Sigmoid colon (tissue), 7 donors: Measurements from ENCODE around the gene MAS1L. TPM values are rescaled to one million over a fixed set of nuclear protein-coding genes. Genes with fewer than 3 reads are reported as not detected.

Source experiments
- DNase-seq: peaks from one replicate; pipeline ENCODE4 v3.0.0-alpha.2; 2019
- H3K27ac ChIP-seq, 4 donors: fragments of 200-600 bp; sonication (generic); one replicate each; pipeline ENCODE4 v1.5.1; 2016 to 2019; ENCODE audit warnings: mild to moderate bottlenecking in 1 of 4
- H3K27me3 ChIP-seq, 3 donors: fragments of 200-600 bp; sonication (generic); one replicate each; pipeline ENCODE4 v1.5.1; 2019; ENCODE audit warnings: mild to moderate bottlenecking in 1 of 3
- H3K36me3 ChIP-seq, 4 donors: fragments of 200-600 bp; sonication (generic); one replicate each; pipeline ENCODE4 v1.5.1; 2016 to 2019
- H3K4me1 ChIP-seq, 4 donors: fragments of 200-600 bp; sonication (generic); one replicate each; pipeline ENCODE4 v1.5.1; 2017 to 2019
- H3K4me3 ChIP-seq, 4 donors: fragments of 200-600 bp; sonication (generic); one replicate each; pipeline ENCODE4 v1.5.1; 2017 to 2019; ENCODE audit warnings: mild to moderate bottlenecking in 2 of 4, moderate library complexity in 1 of 4
- H3K9me3 ChIP-seq, 4 donors: fragments of 200-600 bp in 3 of 4; sonication (generic) in 3 of 4; one replicate each; pipeline versions ENCODE4 v1.5.1 to v1.6.1; 2013 to 2019
- EP300 ChIP-seq, 4 donors: sonication (generic); formaldehyde crosslinking; IDR thresholded peaks; one replicate each; pipeline ENCODE4 v1.6.1; 2017; ENCODE audit warnings: antibody characterized with exemption in 4 of 4
- POLR2A ChIP-seq, 2 donors: fragments of 450-650 bp; IDR thresholded peaks; one replicate each; pipeline ENCODE4 v1.6.1; 2016; ENCODE audit warnings: antibody characterized with exemption in 2 of 2, mild to moderate bottlenecking in 2 of 2, moderate library complexity in 2 of 2
- POLR2AphosphoS5 ChIP-seq, 4 donors: sonication (generic); formaldehyde crosslinking; IDR thresholded peaks; one replicate each; pipeline ENCODE4 v1.6.1; 2017; ENCODE audit warnings: antibody characterized with exemption in 4 of 4
- WGBS, 2 donors: extraction: QIAGEN DNeasy Blood & Tissue Kit; methylation state at CpG; one replicate each; pipeline ENCODE4 v1.1.7; 2013; 5-methylcytosine and 5-hydroxymethylcytosine counted together
- intact Hi-C: fragments of 100-400 bp; cut with DNase I; formaldehyde crosslinking; loops from one replicate; pipeline ENCODE4 v1.15.1; 2023
- polyA plus RNA-seq, 3 donors: library from polyadenylated mRNA; stranded (reverse); fragments of 200-250 nt; gene quantifications; one replicate each; pipeline ENCODE4 v1.2.3, GENCODE V29; 2013
- total RNA-seq, 4 donors: library from RNA; depleted of rRNA; stranded (reverse); fragments of >200 nt; gene quantifications; one replicate each; pipeline ENCODE4 v1.1.0, GENCODE V29; 2016
- TF ChIP-seq, protein P1 (sequence below), 4 experiments: fragments of 450-650 bp in 3 of 4; fragments of 200-600 bp in 1 of 4; IDR thresholded peaks; one replicate each; pipeline ENCODE4 v1.5.1; 2016 to 2019; ENCODE audit warnings: antibody characterized with exemption in 4 of 4, mild to moderate bottlenecking in 3 of 4, moderate library complexity in 2 of 4
- donor health status: healthy with polysubstance abuse.
- donor health status: Bipolar disorder and iron deficiency.
- donor health status: healthy.

The MAS1L gene
- total and polyA plus RNA-seq, 7 donors, result not detected

DNA sequence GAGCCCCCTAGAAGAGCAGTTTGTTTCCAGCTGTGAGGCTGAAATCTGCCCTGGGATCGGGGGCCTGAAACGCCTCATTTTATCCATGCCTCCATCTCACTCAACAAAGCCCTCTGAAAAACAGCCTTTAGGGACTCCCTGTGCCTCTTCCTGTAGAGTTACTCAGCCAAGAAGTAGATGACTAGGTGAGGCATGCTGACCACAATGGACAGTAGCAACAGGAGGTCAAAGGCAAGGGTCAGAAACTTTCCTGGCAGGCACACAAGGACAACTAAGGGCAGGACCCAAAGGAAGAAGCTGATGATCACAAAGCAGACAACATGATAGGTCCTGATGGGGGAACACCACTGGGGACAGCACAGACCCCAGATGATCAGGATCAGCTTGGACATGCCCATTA is 12.8 kb downstream of the MAS1L start:
- H3K36me3 ChIP-seq, result no peaks in the 10 kb centered on the region
- intact Hi-C loops, result no loop called here
- no peak overlapping the region for H3K4me3 ChIP-seq
- no peak for DNase-seq
- no peaks in the 10 kb centered on the region for H3K4me1 ChIP-seq
- TF ChIP-seq POLR2A (IDR thresholded peaks at IDR 0.05), result no peak
- TF ChIP-seq EP300 (IDR thresholded peaks at IDR 0.05), result no peak
- TF ChIP-seq, protein P1, sequence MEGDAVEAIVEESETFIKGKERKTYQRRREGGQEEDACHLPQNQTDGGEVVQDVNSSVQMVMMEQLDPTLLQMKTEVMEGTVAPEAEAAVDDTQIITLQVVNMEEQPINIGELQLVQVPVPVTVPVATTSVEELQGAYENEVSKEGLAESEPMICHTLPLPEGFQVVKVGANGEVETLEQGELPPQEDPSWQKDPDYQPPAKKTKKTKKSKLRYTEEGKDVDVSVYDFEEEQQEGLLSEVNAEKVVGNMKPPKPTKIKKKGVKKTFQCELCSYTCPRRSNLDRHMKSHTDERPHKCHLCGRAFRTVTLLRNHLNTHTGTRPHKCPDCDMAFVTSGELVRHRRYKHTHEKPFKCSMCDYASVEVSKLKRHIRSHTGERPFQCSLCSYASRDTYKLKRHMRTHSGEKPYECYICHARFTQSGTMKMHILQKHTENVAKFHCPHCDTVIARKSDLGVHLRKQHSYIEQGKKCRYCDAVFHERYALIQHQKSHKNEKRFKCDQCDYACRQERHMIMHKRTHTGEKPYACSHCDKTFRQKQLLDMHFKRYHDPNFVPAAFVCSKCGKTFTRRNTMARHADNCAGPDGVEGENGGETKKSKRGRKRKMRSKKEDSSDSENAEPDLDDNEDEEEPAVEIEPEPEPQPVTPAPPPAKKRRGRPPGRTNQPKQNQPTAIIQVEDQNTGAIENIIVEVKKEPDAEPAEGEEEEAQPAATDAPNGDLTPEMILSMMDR (IDR thresholded peaks at IDR 0.05), result no peak
- TF ChIP-seq POLR2AphosphoS5 (IDR thresholded peaks at IDR 0.05), result no peak
- no peak overlapping the region for H3K27ac ChIP-seq
- 59 to 86% methylated on average over 2 of the region's 2 CpGs for WGBS, 2 donors
- H3K27me3 ChIP-seq, result no peaks in the 10 kb centered on the region
- no peaks in the 10 kb centered on the region for H3K9me3 ChIP-seq

DNA sequence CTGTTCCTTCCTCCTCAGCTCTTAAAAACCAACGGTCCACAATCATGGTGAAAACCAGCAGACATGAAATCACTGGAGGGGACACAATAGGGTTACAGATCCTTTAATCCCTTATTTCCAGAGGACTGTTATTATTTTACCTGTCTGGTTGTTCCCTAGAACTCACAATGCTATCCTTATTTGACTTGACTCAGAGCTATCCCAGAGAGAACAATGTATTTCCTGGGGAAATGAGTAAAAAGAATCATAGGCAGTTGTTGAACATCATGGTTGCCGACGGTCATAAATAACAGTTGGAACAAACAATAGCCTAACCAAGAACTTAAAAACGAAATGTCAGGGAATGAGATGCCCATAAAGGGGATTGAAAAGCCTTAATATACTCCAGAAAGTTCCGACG is 21.5 kb downstream of the MAS1L start:
- no peaks in the 10 kb centered on the region for H3K9me3 ChIP-seq
- no peaks in the 10 kb centered on the region for H3K4me1 ChIP-seq
- 48 to 55% methylated on average over 6 of the region's 6 CpGs for WGBS, 2 donors
- DNase-seq, result no peak
- H3K36me3 ChIP-seq, result no peaks in the 10 kb centered on the region
- intact Hi-C loops, result no loop called here
- H3K27ac ChIP-seq, result no peak overlapping the region
- no peak for TF ChIP-seq EP300 (IDR thresholded peaks at IDR 0.05)
- TF ChIP-seq, protein P1 (IDR thresholded peaks at IDR 0.05), result no peak
- no peak for TF ChIP-seq POLR2AphosphoS5 (IDR thresholded peaks at IDR 0.05)
- no peak for TF ChIP-seq POLR2A (IDR thresholded peaks at IDR 0.05)
- no peak overlapping the region for H3K4me3 ChIP-seq
- H3K27me3 ChIP-seq, result no peaks in the 10 kb centered on the region

DNA sequence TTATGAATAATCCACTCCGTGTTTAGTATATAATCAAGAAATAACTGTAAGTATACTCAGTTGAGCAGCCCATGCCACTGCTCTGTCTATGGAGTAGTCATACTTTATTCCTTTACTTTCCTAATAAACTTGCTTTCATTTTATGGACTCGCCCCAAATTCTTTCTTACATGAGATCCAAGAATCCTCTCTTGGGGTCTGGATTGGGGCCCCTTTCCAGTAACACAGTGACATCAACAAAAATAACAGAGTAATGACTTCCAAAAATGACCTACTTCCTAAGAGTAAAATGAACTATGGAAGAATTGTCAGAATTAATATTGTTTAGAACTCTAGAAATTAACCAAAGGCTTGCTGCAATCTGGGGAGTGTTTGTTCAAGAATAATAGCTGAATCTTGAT is 22.0 kb downstream of the MAS1L start:
- no peak for TF ChIP-seq POLR2A (IDR thresholded peaks at IDR 0.05)
- TF ChIP-seq, protein P1 (IDR thresholded peaks at IDR 0.05), result no peak
- TF ChIP-seq EP300 (IDR thresholded peaks at IDR 0.05), result no peak
- no peak for TF ChIP-seq POLR2AphosphoS5 (IDR thresholded peaks at IDR 0.05)
- Histone ChIP-seq H3K9me3 (no peaks in the 10 kb centered on the region), H3K4me3 (no peak overlapping the region), H3K36me3 (no peaks in the 10 kb centered on the region), H3K27me3 (no peaks in the 10 kb centered on the region), H3K4me1 (no peaks in the 10 kb centered on the region), H3K27ac (no peak overlapping the region)
- 88 to 90% methylated on average over 2 of the region's 2 CpGs for WGBS, 2 donors
- no peak for DNase-seq
- intact Hi-C loops, result no loop called here

DNA sequence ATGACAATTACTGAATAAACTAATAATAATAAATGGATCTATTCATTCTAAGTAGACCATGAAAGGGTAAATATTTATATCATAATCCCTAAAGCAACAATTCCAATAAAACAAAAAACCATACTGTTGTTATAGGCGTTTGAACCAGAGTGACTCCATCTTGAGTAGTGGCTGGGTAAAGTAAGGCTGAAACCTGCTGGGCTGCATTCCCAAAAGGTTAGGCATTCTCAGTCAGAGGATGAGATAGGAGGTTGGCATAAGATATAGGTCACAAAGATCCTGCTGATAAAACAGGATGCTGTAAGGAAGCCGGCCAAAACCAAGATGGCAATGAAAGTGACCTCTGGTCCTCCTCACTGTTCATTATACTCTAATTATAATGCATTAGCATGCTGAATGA is 22.5 kb downstream of the MAS1L start:
- Histone ChIP-seq H3K4me1 (no peaks in the 10 kb centered on the region), H3K36me3 (no peaks in the 10 kb centered on the region), H3K4me3 (no peak overlapping the region), H3K27me3 (no peaks in the 10 kb centered on the region), H3K9me3 (no peaks in the 10 kb centered on the region), H3K27ac (no peak overlapping the region)
- no peak for DNase-seq
- 53 to 80% methylated on average over 2 of the region's 2 CpGs for WGBS, 2 donors
- no peak for TF ChIP-seq EP300 (IDR thresholded peaks at IDR 0.05)
- TF ChIP-seq, protein P1 (IDR thresholded peaks at IDR 0.05), result no peak
- TF ChIP-seq POLR2A (IDR thresholded peaks at IDR 0.05), result no peak
- TF ChIP-seq POLR2AphosphoS5 (IDR thresholded peaks at IDR 0.05), result no peak
- intact Hi-C loops, result no loop called here

DNA sequence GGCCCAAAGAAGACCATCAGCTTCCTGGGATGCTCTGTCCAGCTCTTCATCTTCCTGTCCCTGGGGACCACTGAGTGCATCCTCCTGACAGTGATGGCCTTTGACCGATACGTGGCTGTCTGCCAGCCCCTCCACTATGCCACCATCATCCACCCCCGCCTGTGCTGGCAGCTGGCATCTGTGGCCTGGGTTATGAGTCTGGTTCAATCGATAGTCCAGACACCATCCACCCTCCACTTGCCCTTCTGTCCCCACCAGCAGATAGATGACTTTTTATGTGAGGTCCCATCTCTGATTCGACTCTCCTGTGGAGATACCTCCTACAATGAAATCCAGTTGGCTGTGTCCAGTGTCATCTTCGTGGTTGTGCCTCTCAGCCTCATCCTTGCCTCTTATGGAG is 25.7 kb downstream of the MAS1L start:
- Histone ChIP-seq H3K4me1 (no peaks in the 10 kb centered on the region), H3K4me3 (no peak overlapping the region), H3K27ac (no peak overlapping the region), H3K36me3 (no peaks in the 10 kb centered on the region), H3K27me3 (no peaks in the 10 kb centered on the region), H3K9me3 (no peaks in the 10 kb centered on the region)
- 74 to 81% methylated on average over 6 of the region's 6 CpGs for WGBS, 2 donors
- TF ChIP-seq POLR2A (IDR thresholded peaks at IDR 0.05) (no peak), EP300 (IDR thresholded peaks at IDR 0.05) (no peak), POLR2AphosphoS5 (IDR thresholded peaks at IDR 0.05) (no peak)
- TF ChIP-seq, protein P1 (IDR thresholded peaks at IDR 0.05), result no peak
- intact Hi-C loops, result no loop called here
- no peak for DNase-seq
